ENCODE results near the gene PRSS12.
"Not testable (repeated sequence)": the region's sequence is repeated elsewhere in the genome, so short reads cannot be mapped to it uniquely, and the experiment has no call there.

Gene PRSS12, protein sequence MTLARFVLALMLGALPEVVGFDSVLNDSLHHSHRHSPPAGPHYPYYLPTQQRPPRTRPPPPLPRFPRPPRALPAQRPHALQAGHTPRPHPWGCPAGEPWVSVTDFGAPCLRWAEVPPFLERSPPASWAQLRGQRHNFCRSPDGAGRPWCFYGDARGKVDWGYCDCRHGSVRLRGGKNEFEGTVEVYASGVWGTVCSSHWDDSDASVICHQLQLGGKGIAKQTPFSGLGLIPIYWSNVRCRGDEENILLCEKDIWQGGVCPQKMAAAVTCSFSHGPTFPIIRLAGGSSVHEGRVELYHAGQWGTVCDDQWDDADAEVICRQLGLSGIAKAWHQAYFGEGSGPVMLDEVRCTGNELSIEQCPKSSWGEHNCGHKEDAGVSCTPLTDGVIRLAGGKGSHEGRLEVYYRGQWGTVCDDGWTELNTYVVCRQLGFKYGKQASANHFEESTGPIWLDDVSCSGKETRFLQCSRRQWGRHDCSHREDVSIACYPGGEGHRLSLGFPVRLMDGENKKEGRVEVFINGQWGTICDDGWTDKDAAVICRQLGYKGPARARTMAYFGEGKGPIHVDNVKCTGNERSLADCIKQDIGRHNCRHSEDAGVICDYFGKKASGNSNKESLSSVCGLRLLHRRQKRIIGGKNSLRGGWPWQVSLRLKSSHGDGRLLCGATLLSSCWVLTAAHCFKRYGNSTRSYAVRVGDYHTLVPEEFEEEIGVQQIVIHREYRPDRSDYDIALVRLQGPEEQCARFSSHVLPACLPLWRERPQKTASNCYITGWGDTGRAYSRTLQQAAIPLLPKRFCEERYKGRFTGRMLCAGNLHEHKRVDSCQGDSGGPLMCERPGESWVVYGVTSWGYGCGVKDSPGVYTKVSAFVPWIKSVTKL

DNA sequence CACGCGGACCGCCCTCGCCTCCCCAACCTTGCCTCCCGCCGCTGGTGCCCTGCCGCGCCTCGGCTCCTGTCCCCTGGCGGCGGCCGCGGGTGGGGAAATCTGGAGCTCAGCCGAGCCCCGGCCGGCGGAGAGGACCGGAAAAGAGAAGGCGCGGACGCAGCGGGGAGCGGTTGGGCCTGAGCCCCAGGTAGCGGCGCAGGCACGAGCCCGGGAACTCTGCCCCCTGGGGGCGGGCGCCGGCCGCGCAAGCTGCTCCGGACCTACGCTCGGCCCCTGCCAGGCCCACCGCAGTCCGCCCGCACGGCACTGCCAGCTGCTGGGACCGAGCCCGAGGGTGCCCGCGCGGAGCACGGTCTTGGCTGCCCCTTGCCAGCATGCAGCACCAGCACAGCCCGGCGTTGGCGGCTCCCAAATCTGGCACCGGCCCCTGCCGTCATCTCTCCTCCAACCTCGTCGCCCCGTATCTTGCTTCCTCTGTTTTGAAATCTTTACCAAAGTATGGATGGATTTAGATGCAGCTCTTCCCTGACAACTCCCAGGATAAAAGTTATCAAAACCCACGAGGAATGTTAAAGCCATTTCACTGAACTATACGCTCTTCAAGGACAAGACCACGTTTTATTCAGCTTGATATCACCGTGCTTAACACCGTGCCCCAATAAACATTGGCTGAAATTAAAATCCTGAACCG lies at the start of gene PRSS12:
Gene PRSS12 (minus strand): TSS at position 161 of the 691 bp plus-strand sequence. CDS start 283 bp downstream, outside the sequence.
- TF ChIP-seq, protein P1, sequence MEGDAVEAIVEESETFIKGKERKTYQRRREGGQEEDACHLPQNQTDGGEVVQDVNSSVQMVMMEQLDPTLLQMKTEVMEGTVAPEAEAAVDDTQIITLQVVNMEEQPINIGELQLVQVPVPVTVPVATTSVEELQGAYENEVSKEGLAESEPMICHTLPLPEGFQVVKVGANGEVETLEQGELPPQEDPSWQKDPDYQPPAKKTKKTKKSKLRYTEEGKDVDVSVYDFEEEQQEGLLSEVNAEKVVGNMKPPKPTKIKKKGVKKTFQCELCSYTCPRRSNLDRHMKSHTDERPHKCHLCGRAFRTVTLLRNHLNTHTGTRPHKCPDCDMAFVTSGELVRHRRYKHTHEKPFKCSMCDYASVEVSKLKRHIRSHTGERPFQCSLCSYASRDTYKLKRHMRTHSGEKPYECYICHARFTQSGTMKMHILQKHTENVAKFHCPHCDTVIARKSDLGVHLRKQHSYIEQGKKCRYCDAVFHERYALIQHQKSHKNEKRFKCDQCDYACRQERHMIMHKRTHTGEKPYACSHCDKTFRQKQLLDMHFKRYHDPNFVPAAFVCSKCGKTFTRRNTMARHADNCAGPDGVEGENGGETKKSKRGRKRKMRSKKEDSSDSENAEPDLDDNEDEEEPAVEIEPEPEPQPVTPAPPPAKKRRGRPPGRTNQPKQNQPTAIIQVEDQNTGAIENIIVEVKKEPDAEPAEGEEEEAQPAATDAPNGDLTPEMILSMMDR (IDR thresholded peaks at IDR 0.05; ENCODE audit: extremely low read depth, missing control alignments): peak; percentile 69

DNA sequence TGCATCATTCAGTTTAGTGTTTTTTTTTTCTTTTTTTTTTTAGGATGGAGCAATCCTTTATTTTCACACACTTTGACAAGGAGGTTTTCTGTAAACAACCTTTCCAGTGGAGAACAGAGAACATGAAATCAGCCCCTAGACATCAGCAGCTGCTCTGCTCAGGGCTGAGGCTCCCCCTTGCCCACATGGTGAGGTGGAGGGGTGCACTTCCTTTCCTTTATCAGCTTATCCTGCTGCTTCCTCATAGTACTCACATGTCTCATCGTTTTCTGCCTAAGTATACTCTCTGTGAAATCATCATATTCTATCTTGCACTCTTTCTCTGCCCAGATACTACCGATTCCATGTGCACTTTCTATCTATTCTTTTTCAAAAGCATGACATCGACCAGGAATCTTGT lies 47.6 kb upstream of the PRSS12 start:
- TF ChIP-seq, protein P1 (IDR thresholded peaks at IDR 0.05; ENCODE audit: extremely low read depth, missing control alignments): no peak
- DNase-seq (ENCODE audit: low spot score): no peak

More for the DNA sequence above, at the start of gene PRSS12:
- DNase-seq (ENCODE audit: low spot score): peak; percentile 92

DNA sequence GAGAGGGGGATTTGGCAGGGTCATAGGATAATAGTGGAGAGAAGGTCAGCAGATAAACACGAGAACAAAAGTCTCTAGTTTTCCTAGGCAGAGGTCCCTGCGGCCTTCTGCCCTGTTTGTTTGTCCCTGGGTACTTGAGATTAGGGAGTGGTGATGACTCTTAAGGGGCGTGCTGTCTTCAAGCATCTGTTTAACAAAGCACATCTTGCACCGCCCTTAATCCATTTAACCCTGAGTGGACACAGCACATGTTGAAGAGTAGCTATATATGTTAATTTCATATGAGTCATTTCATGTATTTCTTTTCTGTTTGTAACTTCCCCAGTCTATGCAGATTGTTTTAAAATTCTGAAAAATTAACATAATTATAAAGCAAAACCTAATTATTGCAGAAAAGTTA lies 47.1 kb upstream of the PRSS12 start:
- DNase-seq (ENCODE audit: low spot score): not testable (repeated sequence)

DNA sequence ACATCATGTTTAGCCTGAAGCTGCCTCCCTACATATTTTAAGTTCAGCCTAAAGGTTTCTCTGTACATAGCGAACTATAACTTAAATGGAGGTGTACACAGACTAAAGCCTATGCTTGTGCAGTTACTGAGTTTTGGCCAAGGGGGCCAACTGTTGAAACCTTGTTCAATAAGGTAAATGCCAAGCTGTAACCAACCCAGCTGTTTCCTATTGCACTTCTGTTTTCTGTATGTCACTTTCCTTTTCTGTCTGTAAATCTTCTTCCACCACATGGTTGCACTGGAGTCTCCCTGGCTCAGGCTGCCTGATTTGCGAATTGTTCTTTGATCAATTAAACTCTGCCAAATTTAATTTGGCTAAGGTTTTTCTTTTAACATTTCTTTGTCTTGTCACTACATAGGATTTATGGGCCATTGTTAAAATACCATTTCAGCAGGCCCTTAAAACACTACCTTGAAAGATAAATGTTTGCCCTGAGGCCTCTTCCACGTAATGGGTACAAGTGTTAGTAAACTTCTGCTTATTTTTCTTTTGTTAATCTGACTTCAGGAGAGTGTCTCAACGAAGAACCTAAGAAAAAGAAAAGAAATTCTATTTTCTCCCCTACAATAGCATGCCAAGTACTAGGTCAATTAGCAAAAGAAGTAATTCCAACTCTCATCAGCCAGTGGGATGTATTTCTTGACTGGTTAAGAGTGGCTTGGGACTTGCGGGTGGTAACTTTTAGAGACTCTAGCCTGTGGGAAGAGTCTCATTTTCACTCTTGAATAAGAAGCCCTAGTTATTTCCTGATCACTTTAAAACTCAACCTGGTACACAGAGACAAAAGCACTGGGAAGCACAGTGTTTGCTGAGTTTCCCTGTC lies 45.7 kb upstream of the PRSS12 start:
- DNase-seq (ENCODE audit: low spot score): peak; percentile 15
- TF ChIP-seq, protein P1 (IDR thresholded peaks at IDR 0.05; ENCODE audit: extremely low read depth, missing control alignments): no peak

DNA sequence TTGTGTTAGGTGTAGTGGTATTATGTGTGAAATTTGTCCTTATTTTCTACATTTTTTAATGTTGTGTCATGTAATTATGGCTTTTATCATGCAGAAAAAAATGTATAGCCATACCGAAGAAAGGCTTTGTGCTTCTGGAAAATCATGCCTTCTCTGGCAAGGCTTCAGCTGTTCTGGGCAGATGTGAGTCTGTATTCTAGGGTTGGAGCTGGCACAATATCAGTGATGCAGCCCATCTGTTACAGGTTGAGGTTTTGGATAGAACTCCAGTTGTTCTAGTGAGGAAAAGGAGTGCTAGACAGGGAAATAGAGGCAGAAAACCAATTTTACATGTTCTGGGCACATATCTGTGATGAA lies 44.8 kb upstream of the PRSS12 start:
- no peak for DNase-seq (ENCODE audit: low spot score)
- TF ChIP-seq, protein P1 (IDR thresholded peaks at IDR 0.05; ENCODE audit: extremely low read depth, missing control alignments): no peak

DNA sequence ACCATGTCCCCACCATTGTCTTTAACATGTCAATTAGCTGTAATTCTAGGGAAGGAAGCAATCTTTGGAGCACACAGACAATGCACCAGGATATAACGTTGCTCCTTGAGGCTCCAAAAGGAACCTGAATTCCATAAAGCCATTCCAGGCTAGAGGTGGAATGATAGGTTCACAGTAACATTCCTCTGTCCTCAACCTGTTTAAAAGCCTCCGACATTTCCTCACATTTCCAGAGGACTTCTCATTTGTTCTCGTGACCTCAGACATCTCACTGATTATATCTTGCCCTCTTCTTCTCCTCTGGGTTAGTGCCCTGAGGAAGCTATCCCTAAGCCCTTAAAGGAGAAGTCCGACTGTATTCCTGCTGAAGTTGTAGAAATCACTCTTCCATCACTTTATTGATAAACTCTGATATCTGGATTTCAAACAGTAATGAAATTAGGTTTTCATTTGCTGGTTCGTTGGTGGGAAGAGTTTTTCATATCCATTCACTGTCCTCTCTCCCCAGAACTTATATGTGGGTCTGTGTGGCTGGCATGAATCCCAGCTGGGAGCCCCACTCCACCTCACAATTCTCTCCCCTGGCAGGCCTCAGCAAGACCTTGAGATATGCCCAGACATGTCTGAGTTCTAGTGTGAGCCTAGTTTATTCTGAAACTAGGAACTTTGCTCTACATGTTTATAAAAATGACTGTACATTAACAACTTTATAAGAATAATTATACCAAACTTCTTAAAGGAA lies 44.2 kb upstream of the PRSS12 start:
- DNase-seq (ENCODE audit: low spot score): no peak
- TF ChIP-seq, protein P1 (IDR thresholded peaks at IDR 0.05; ENCODE audit: extremely low read depth, missing control alignments): no peak

Data from GM20000 (cell line).